Nephron progenitor cell (in vitro differentiated cells): ENCODE data around the gene FKBP15.

Source experiments
- DNase-seq: peaks from one replicate; pipeline ENCODE4 v3.0.0; 2021
- H3K27ac Mint-ChIP-seq: 2 replicates; pipeline ENCODE4 v1.8.0; 2021; ENCODE audit warnings: mild to moderate bottlenecking, moderate library complexity, mixed read lengths
- H3K27me3 Mint-ChIP-seq: 2 replicates; pipeline ENCODE4 v1.8.0; 2021; ENCODE audit warnings: mild to moderate bottlenecking, low read depth, mixed read lengths; ENCODE audit not compliant: poor library complexity
- H3K36me3 Mint-ChIP-seq: 2 replicates; pipeline ENCODE4 v1.8.0; 2021; ENCODE audit warnings: low read depth, mixed read lengths
- H3K4me1 Mint-ChIP-seq: 2 replicates; pipeline ENCODE4 v1.8.0; 2021; ENCODE audit warnings: mixed read lengths
- H3K4me3 Mint-ChIP-seq: 2 replicates; pipeline ENCODE4 v1.8.0; 2021; ENCODE audit warnings: mild to moderate bottlenecking, moderate library complexity, mixed read lengths
- H3K9me3 Mint-ChIP-seq: 2 replicates; pipeline ENCODE4 v1.8.0; 2021; ENCODE audit warnings: mild to moderate bottlenecking, moderate library complexity, mixed read lengths
- CTCF ChIP-seq: fragments of 200-600 bp; sonication (generic); IDR thresholded peaks from 2 replicates; pipeline ENCODE4 v1.5.0; 2021; ENCODE audit warnings: antibody characterized with exemption

Gene FKBP15

GRCh38 chr9:113221003-113221799 is at the start of gene FKBP15, which contains the start of gene SLC31A1:
Gene FKBP15, minus strand, starts transcription at chr9:113221277. Its CDS starts 34 bp downstream, at chr9:113221243.
Gene SLC31A1, plus strand, starts transcription at chr9:113221544. Its CDS starts 34,605 bp downstream, at chr9:113256149.
- Mint-ChIP-seq H3K4me3 (peak within 1 kb of the TSS; percentile 99), H3K36me3 (peaks cover 4% of the 10 kb centered on the region), H3K9me3 (no peaks in the 10 kb centered on the region), H3K27ac (peak within 1 kb of the TSS; percentile 98), H3K4me1 (peaks cover 37% of the 10 kb centered on the region), H3K27me3 (no peaks in the 10 kb centered on the region)
- no peak for TF ChIP-seq CTCF
- peak; percentile 98 for DNase-seq

GRCh38 chr9:113269871-113270270 is 48.8 kb upstream of the FKBP15 start:
- Mint-ChIP-seq H3K9me3 (no peaks in the 10 kb centered on the region), H3K36me3 (peaks cover 43% of the 10 kb centered on the region), H3K27ac (no peak overlapping the region), H3K4me1 (peaks cover 8% of the 10 kb centered on the region), H3K27me3 (no peaks in the 10 kb centered on the region), H3K4me3 (no peak overlapping the region)
- TF ChIP-seq CTCF: no peak
- no peak for DNase-seq

GRCh38 chr9:113269355-113269754 is 48.3 kb upstream of the FKBP15 start:
- Mint-ChIP-seq H3K36me3 (peaks cover 45% of the 10 kb centered on the region), H3K9me3 (no peaks in the 10 kb centered on the region), H3K27me3 (no peaks in the 10 kb centered on the region), H3K4me1 (peaks cover 7% of the 10 kb centered on the region), H3K4me3 (no peak overlapping the region), H3K27ac (no peak overlapping the region)
- DNase-seq: no peak
- no peak for TF ChIP-seq CTCF

- Mint-ChIP-seq H3K36me3 (peaks cover 48% of the 10 kb centered on the region), H3K27ac (peak overlapping the region; percentile 85)
- DNase-seq: no peak
Measured at GRCh38 chr9:113267911-113268566, 47.0 kb upstream of the FKBP15 start.

GRCh38 chr9:113266174-113266573 is 45.1 kb upstream of the FKBP15 start:
- no peak for TF ChIP-seq CTCF
- DNase-seq: no peak
- H3K4me1 Mint-ChIP-seq: no peaks in the 10 kb centered on the region
- H3K9me3 Mint-ChIP-seq: no peaks in the 10 kb centered on the region
- peaks cover 1% of the 10 kb centered on the region for H3K27me3 Mint-ChIP-seq
- H3K4me3 Mint-ChIP-seq: no peak overlapping the region
- peaks cover 42% of the 10 kb centered on the region for H3K36me3 Mint-ChIP-seq
- H3K27ac Mint-ChIP-seq: no peak overlapping the region

More at GRCh38 chr9:113267911-113268566, 47.0 kb upstream of the FKBP15 start:
- Mint-ChIP-seq H3K9me3 (no peaks in the 10 kb centered on the region), H3K4me3 (no peak overlapping the region), H3K27me3 (no peaks in the 10 kb centered on the region), H3K4me1 (no peaks in the 10 kb centered on the region)
- TF ChIP-seq CTCF: no peak
